Inflammatory macrophage treated with lipopolysaccharide for 1 hour (primary cell): Measurements from ENCODE around the gene FBXL12.
"Not testable (repeated sequence)": the region's sequence is repeated elsewhere in the genome, so short reads cannot be mapped to it uniquely, and the experiment has no call there.

Experiments used
- DNase-seq, 2 donors: peaks; one replicate each; pipeline ENCODE4 v3.0.0-alpha.2; 2020 to 2022

Gene FBXL12

DNA sequence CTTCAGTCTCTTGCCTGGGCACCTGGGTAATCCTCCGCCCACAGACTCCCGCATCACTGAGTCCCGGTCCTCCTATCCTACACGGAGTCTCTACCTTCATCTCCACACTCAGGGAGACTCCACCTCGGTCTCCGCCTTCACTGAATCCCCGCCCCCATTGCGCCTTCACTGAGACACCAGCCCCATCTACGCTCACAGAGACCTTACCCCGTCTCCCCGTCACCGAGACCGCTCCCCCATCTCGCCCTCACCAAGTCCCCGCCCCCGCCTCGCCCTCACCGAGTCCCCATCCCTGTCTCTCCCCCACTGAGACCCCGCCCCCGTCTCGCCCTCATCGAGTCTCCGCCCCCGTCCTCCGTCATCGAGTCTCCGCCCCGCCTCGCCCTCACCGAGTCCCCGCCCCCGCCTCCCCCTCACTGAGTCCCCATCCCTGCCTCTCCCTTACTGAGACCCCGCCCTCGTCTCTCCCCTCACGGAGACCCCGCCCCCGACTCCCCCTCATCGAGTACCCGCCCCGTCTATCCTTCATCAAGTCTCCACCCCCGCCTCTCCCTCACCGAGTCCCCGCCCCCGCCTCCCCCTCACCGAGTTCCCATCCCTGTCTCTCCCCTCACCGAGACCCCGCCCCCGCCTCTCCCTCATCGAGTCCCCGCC is 27.2 kb downstream of the FBXL12 start:
- DNase-seq: peak; percentile 82 to 94

DNA sequence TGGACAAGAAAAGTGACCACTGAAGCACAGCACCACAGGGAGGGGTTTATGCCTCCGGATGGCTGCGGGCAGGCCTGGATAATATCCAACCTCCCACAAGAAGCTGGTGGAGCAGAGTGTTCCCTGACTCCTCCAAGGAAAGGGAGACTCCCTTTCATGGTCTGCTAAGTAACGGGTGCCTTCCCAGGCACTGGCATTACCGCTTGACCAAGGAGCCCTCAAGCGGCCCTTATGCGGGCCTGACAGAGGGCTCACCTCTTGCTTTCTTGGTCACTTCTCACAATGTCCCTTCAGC is 27.9 kb downstream of the FBXL12 start:
- not testable (repeated sequence) for DNase-seq

DNA sequence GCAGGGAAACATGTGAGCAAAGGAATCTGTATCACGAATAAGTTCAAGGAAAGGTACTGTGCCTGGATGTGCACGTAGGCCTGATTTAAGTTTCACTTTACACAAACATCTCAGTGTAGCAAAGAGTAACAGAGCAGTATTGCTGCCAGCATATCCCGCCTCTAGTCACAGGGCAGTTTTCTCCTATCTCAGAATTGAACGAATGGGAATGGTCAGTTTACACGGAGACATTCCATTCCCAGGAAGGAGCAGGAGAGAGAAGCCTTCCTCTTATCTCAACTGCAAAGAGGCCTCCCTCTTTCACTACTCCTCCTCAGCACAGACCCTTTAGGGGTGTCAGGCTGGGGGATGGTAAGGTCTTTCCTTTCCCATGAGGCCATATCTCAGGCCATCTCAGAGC is 29.3 kb downstream of the FBXL12 start:
- DNase-seq: not testable (repeated sequence)

DNA sequence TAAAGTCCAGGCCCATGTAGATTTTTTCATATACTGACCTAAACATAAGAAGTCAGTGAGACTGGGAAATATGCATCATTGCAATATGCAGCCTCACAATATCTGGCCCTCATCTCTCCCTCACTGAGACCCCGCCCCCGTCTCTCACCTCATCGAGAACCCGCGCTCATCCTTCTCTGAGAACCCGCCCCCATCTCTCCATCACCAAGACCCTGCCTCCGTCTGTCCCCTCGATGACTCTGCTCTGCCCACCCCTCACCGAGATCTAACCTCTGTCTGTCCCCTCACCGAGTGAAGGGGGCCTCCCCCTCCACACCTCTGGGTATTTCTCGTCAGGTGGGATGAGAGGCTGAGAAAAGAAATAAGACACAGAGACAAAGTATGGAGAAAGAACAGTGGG is 29.8 kb downstream of the FBXL12 start:
- DNase-seq: no peak

DNA sequence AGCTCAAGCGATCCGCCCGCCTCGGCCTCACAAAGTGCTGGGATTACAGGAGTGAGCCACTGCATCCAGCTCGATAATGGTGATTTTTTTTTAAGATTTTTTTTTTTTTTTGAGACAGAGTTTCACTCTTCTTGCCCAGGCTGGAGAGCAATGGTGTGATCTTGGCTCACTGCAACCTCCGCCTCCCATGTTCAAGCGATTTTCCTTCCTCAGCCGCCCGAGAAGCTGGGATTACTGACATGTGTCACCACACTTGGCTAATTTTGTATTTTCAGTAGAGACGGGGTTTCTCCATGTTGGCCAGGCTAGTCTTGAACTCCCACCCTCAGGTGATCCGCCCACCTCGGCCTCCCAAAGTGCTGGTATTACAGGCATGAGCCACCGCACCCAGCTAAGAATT is 30.3 kb downstream of the FBXL12 start:
- not testable (repeated sequence) for DNase-seq

DNA sequence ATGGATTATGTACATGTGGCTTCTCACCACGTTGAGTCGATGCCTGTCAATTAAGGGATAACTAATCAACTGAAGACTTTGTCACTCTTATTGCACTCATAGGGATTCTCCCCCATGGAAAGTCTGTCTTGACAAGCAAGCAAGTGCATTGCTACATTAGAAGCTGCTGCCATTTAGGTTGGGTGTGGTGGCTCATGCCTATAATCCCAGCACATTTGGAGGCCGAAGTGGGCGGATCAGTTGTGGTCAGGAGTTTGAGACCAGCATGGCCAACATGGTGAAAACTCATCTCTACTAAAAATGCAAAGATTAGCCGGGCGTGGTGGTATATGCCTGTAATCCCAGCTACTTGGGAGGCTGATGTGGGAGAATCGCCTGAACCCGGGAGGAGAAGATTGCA is 32.1 kb downstream of the FBXL12 start:
- DNase-seq: no peak

DNA sequence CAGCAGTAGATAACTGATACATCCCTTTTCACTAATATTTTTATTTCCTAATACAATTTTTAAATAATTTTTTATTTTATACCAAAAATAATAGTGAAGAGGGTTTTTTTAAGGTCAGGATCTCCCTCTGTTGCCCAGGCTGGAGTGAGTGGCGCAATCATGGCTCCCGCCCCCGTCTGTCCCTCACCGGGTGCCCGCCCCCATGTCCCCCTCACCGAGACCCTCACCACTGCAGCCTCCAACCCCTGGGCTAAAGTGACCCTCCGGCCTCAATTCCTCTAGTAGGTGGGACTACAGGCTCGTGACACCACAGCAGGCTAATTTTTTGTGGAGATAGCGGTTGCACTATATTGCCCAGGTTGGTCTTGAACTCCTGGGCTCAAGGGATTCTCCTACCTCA is 32.5 kb downstream of the FBXL12 start:
- no peak for DNase-seq

DNA sequence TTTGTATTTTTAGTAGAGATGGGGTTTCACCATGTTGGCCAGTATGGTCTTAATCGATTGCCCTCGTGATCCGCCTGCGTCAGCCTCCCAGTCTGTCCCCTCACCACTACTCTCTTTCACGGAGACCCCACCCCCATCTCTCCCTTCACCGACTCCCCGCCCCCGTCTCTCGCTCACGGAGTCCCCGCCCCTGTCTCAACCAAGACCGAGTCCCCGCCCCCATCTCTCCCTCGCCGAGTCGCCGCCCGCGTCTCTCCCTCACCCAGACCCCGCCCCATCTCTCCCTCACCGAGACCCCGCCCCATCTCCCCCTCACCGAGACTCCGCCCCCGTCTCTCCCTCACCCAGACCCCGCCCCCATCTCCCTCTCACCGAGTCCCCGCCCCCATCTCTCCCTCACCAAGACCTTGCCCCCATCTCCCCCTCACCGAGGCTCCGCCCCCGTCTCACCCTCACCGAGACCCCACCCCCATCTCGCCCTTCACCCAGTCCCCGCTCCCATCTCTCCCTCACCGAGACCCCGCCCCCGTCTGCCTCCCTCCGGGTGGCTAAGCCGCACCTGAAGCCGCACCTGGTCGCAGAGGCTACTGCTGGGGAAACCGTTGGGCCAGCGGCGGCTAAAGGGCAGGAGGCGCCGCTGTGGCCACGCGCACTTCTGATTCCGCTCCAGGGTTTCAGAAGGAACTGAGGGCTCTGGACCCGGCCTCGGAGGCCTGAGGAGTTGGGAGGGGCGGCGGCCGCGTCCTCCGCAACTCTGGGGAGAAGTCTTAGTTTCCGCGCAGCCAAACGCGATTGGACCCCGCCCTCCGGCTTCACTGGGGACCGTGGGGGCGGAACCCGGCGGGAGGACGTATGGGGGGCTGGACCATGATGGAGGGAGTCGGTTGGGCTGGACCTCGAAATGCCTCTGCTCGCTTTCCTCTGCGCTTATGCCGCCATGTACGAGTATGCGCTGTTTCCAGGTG is 33.2 kb downstream of the FBXL12 start:
- peak; percentile 91 to 96 for DNase-seq

DNA sequence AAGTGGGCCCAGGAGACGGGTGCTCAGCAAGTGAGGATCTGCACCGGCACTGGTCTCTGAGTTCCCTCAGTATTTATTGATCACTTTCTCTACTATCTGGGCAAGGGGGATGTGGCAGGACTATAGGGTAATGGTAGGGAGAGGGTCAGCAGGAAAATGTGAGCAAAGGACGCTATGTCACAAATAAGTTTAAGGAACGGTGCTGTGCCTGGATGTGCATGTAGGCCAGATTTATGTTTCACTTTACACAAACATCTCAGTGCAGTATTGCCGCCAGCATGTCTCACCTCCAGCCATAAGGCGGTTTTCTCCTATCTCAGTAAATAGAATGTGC is 34.7 kb downstream of the FBXL12 start:
- not testable (repeated sequence) for DNase-seq

DNA sequence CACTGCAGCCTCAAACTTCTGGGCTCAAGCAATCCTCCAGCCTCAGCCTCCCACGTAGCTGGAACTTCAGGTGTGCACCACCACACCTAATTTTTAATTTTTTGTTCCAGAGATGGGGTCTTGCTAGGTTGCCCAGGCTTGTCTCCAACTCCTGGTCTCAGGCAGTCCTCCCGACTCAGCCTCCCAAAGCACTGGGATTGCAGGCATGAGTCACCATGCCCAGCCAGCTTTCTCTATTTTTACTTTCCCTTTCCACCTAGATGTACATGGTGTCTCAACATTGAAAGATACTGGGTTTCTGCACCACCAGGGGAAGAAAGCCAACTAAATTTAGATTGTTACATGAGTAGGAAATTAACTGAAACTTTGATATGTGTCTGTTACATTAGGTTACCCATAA is 36.5 kb downstream of the FBXL12 start:
- DNase-seq: peak; percentile 48 to 63

DNA sequence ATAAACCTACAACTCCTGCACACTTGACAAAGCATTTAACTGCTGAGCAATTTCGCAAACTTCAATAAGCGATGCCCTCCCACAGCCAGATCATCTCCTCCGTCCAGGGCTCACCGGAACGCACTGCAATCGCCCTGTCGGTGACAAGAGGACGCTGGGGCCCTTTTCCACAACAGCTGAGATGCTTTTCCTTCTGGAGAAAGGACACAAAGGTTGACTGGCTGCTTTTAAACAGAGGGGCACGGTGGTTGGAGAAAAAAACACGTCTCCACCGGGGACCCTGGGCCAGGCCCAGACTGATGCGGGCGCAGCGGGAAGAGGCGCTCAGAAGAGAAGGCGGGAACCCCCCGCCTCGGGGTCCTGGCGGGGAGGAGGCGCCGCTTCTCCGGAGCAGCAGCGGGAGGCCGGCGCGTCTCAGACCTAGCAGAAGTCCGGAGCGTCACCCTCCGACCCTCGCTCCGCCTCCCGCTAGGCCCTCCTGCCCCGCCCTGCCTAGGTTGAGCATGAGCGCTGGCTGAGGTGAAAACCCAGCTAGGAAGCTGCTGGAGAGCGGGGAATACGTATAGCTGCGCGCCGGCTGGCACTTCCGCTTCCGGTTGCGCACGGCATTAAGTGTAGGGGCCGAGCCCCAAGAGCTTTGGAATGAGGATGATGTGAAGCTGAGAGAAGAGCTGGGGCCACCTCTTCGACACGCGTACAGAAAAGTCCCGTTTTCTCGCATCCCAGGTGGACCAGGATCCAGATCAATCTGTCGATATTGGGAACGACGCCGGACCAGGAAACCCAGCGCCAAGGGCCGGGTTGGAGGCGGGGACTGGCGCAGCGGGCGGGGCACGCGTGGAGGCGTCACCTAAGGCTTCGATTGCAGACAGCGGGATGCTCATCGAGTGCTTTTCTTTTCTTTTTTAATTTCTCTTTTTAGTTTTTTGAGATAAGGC is 50.4 kb downstream of the FBXL12 start, which contains the start of gene ZNF846:
TSS of gene ZNF846 (minus strand) at position 564 of the 938 bp plus-strand sequence. CDS start 3,788 bp downstream, outside the sequence.
- DNase-seq: peak; percentile 95 to 97
